ENCODE measurements around the gene GJA5.
"Not testable (repeated sequence)": the region's sequence is repeated elsewhere in the genome, so short reads cannot be mapped to it uniquely, and the experiment has no call there.

Gene GJA5

GRCh38 chr1:147762233-147763024 is 2.0 kb upstream of the GJA5 start:
- DNase-seq (ENCODE audit: low read depth): no peak

DNA sequence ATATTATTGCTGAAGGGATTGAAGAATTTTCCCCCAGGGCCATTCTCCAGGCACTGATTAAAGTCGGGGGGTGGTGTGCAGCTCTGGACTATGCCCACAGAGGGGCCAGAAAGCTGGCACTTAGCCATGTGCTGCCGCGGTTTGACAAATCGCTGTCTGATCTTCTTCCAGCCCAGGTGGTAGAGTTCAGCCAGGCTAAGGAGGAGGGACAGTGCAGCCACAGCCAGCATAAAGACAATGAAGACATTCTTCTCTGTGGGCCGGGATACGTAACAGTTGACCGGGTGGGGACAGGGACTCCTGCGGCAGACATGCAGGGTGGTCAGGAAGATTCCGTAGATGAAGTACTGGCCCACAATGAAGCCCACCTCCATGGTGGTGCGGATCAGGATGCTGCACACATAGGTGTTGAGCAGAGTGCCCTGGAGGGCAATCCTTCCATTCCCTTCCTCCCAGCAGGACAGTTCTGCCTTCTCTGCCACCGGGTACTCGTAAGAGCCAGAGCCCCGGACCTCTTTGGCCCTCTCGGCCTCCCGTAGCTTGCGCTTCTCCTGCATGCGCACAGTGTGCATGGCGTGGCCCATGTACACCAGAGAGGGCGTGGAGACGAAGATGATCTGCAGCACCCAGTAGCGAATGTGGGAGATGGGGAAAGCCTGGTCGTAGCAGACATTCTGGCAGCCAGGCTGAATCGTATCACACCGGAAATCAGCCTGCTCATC is 1.9 kb downstream of the GJA5 start:
- no peak for DNase-seq (ENCODE audit: low read depth)

DNA sequence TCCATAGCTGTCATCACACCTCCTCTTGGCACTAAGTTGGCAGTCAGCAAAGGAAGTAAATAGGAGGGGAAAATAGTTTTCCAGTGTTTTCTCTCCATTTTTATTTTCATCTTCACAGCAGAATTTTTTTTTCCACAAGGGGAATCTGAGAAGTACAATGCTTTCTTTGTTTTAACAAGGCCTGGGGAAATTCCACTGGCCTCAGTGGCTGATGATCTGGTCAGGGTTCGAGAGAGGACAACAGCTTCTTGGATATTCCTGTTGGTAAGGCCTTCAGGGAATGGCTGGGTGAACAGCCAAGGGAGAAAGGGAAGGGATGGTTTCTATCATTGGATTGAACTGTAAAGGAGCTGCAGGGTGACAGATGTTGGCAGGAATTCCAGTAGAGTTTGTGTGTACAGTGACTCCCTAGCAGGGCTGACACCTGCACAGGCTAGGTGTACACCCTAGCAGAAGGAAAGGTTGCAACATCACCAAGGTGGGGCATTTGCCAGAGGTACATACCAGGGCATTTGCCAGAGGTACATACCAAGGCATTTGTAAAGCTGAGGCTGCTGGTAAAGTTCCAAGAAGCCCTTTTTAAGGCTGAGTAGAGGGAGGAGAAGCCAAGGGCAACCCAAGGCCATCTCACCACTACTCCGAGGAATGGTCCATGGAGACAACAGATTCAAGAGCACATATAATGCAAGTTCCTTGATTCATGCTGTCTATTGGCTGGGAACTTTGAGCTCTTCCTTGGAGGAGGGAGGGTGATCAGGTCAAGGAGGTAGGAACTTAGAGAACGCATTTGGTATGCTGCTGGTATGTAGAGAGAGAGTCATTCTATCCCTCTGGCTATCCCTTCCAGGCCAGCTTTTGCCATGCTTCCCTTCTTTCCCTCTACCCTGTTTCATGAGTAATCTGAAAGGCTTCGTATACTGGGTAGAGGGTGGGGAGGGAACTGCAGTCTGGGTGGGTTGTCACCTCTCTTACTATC is 3.1 kb downstream of the GJA5 start:
- DNase-seq (ENCODE audit: low read depth): no peak

DNA sequence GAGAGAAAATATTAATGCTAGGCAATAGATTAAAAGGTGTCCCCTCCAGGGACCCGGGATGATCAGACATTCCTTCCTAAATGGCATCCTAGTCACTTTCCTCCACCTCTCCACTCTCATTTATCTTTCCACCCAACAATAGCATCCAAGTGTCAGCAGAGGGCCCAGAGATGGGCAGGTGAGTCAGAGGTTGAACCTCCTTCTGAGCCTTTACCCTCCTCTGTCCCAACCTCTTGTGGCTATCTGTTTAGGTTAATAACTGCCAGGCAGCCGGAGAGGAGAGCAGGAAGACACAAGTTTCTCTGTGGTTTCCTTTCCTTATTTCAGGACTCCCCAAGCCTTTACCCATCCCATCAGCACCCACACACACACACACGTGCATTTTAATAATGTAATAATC is 4.1 kb downstream of the GJA5 start:
- no peak for DNase-seq (ENCODE audit: low read depth)

GRCh38 chr1:147754661-147755060 is 5.7 kb downstream of the GJA5 start:
- DNase-seq (ENCODE audit: low read depth): no peak

GRCh38 chr1:147753081-147753480 is 7.3 kb downstream of the GJA5 start:
- DNase-seq (ENCODE audit: low read depth): no peak

DNA sequence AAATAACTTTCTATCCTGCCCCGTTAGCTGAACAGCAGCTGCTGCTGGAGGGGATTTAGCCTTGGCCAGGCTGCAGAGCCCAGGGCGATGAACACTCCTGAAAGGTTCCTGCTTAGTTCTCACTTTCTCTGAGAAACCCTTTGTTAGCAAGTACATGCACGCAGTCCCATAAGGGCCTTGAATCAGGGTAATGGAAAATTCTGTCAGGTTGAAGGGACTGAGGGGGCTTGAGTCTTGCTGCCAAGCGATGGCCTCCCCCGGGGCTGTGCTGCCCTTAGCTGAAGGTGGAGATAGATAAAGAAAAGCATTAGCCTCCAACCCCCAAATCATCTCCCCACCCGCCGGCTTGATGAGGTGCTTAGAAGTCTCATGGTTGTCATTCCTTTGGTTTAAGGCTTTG is 7.9 kb downstream of the GJA5 start:
- DNase-seq (ENCODE audit: low read depth): no peak

DNA sequence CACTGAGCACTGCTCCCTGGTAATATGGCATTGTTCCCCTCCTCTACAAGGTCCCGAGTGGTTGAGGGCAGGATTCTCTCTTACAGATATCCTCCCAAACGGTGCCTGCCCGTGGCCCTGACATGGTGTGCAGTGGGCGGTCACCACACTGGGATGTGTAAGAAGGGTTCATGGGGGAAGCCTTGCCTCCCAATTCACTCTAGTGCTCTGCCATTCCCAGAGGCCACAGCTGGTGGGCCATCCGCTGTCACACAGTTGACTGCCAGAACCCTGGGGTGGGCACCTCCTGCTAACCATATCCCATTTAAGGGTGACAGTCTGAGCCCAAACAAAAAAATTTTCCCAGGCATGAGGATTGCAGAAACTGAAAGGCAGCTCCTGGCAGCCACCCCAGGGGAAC is 9.1 kb downstream of the GJA5 start:
- DNase-seq (ENCODE audit: low read depth): no peak

GRCh38 chr1:147750618-147751217 is 9.7 kb downstream of the GJA5 start:
- no peak for DNase-seq (ENCODE audit: low read depth)

DNA sequence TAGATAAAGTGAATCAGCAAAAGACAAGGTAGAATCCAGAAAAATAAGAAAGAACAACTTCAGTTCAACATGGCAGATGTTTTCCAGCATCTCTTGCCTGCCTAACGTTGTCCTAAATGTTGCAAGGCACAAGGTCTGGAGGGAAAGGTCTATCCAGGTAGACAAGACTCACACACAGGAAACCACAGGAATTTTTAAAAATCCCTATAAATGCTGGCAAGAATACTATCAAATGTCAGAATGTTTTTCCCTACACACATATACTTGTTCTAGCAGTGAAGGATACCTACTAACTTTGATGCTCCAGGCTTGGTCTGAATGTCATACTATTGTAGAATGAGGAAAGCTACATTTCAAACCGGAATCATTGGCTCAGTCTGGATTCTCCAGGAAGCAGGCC is 10.6 kb downstream of the GJA5 start:
- no peak for DNase-seq (ENCODE audit: low read depth)

GRCh38 chr1:147748676-147749350 is 11.6 kb downstream of the GJA5 start:
- DNase-seq (ENCODE audit: low read depth): no peak

GRCh38 chr1:147747966-147748365 is 12.4 kb downstream of the GJA5 start:
- DNase-seq (ENCODE audit: low read depth): no peak

DNA sequence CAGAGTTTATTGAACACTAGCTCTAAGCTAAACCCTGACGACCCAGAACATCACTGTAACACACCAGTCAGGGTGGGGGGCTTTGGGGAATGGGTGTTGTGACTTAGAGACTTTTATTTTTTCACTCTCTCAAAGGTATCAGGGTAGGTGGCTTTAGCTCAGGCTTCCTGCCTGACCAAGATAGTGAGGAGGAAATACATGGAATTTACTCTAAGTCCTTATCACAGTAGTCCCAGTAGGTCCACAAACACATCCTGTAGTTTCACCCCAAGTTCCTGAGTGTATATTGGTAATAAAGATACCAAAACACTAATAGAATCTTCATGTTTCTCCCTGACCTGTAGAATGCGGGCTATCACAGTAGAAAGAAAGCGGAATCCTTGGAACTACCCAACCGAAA is 15.1 kb downstream of the GJA5 start:
- no peak for DNase-seq (ENCODE audit: low read depth)

DNA sequence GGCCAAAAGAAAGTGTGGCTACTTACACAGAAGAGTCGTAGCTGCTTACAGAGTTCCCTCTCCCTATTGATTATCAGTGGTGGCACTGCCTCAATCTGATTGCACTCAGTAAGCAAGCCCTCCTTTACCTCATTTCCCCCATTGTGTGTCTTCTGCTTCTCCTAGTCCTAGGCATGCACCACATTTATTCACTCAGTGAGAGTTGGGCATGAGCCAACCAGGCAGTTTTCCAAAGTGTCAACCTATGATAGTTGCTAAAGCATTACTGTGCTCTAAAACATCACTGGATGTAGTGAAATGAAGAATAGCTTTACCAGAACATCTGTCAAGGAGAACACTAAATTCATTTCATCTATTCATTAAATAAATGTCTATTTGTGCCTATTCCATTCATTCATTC is 19.3 kb downstream of the GJA5 start:
- DNase-seq (ENCODE audit: low read depth): no peak

DNA sequence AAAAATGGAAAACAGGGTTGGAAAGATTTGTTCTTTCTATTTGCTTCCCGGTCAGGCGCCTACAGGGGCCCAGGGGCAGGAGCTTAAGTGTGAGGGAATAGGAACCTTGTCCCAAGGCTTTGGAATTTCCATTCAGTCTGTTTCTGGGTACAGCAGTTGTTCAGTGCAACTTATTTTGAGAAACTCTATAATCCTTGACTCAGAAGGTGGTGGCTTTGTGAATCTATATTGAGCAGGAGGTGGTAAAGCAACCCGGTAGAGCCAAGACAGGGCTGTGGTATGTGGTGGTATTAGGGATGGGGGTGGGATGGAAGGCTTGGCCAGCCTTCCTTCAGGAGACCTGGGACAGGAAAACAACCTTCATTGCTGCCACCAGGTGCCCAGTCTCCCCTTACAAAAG is 20.0 kb downstream of the GJA5 start:
- no peak for DNase-seq (ENCODE audit: low read depth)

DNA sequence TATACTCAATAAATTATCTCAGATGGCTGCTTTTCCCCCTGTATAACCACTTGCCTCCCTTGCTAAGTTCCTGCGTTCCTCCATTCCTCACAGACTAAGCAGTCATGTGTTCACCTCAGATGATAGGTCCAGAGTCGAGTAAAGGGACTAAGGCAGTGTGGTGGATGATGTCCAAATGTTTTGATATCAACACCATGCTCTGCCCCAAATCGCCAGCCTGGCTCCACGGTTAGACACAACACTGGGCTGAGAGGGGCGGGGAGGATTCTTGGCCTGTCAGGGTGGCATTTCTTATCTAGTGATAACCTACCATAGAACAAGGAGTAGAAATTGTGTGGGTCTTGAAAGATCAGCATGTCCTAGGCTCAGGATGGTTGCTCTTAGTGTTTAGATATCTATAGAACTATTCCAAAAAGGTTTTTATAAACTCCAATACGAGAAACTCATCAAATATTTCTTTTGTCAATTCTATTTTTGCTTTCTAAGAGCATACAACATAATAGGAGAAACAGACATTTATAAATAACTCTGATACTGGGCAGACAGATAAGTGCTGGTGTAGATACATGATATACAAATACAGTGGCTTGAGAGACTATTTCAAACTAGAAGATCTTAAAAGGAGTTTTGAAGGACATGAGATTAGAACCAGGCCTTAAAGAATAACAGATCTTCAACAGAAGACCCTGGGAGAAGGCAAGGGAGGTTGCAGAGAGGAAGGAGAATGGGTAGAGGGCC is 21.5 kb downstream of the GJA5 start:
- DNase-seq (ENCODE audit: low read depth): no peak

GRCh38 chr1:147738129-147738528 is 22.3 kb downstream of the GJA5 start:
- no peak for DNase-seq (ENCODE audit: low read depth)

- DNase-seq (ENCODE audit: low read depth): no peak
These were observed 23.5 kb downstream of the GJA5 start for GRCh38 chr1:147736883-147737282.

GRCh38 chr1:147735423-147735822 is 25.0 kb downstream of the GJA5 start:
- DNase-seq (ENCODE audit: low read depth): no peak

- DNase-seq (ENCODE audit: low read depth): not testable (repeated sequence)
These were observed 26.0 kb downstream of the GJA5 start for GRCh38 chr1:147734291-147734841.

All from activated T-cell treated with anti-CD3 and anti-CD28 coated beads for 48 hours (primary cell).